Measurements from ENCODE around the gene LRRC3C.

The LRRC3C gene

DNA sequence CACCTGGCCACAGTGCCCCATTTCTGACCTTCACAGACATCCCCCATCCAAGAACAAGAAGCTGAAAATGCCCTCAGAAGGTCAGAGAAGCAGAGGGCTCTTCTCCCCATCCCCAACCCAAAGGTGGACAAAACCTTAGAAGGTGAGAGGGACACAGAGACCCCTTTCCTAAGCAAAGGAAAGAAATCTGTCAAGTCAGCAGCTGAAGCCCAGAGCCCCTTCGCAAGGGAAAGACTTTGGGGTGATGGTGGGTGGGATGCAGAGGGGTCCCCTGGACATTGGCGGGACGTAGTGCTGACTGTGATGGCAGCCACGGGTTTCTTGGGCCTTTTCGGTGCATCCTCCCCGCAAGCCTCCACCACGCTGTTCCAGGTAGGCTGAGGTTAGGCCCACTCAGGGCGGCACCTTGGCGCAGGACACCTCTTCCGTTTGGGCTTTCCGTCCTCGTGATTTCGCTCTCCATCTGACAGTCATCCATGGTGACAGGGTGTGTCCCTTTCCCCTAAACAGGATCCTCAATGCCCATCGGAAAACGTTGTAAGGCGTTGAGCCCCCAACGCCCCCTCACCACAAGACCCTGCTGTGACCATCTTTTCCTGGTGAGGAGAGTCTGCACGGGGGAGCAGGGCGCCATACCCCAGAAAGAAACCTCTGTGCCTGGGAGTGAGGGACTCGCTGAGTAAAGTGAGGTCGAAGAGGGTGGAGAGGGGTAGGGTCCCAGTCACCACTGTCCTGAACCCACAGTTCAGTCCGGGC lies 24.6 kb downstream of the LRRC3C start:
- DNase-seq (ENCODE audit: low read depth): no peak
- H3K4me3 ChIP-seq (ENCODE audit: low read length): peak overlapping the region; percentile 60

DNA sequence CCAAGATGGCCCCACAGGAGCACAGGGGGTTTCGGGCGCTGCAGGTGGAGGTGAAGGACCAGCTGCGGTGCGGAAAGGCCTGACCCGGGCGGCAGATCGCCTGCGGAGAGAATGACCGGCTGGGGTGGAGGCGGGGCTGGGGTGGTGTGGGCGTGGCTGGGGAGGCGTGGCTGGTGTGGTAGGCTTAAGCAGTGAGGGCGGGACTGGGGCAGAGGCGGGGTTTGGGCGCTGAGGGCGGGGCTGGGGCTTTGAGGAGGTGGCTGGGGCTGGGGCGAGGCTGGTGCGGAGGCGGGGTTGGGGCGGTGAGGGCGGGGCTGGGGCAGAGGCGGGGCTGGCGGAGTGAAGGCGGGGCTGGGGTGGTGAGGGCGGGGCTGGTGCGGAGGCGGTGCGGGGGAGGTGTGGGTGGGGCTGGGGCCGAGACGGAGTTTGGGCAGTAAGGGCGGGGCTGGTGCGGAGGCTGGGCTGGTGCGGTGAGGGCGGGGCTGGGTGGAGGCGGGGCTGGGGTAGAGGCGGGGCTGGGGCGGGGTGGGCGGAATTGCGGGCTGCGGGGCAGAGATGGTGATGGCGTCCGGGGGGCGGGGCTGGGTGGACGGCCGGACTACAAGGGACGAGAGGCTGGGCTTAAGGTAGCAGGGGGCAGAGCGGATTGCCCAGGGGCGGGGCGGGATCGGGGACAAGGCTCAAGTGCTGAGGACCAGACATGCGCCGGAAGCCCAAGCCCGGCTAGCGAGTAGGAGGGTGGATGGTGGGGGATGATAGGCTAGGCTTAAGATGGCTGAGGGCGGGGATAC lies 25.3 kb downstream of the LRRC3C start:
- TF ChIP-seq, protein P1, sequence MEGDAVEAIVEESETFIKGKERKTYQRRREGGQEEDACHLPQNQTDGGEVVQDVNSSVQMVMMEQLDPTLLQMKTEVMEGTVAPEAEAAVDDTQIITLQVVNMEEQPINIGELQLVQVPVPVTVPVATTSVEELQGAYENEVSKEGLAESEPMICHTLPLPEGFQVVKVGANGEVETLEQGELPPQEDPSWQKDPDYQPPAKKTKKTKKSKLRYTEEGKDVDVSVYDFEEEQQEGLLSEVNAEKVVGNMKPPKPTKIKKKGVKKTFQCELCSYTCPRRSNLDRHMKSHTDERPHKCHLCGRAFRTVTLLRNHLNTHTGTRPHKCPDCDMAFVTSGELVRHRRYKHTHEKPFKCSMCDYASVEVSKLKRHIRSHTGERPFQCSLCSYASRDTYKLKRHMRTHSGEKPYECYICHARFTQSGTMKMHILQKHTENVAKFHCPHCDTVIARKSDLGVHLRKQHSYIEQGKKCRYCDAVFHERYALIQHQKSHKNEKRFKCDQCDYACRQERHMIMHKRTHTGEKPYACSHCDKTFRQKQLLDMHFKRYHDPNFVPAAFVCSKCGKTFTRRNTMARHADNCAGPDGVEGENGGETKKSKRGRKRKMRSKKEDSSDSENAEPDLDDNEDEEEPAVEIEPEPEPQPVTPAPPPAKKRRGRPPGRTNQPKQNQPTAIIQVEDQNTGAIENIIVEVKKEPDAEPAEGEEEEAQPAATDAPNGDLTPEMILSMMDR (conservative IDR thresholded peaks at IDR 0.05; ENCODE audit: low read length): no peak

More for the DNA sequence above, 24.6 kb downstream of the LRRC3C start:
- TF ChIP-seq, protein P1 (conservative IDR thresholded peaks at IDR 0.05; ENCODE audit: low read length): no peak

DNA sequence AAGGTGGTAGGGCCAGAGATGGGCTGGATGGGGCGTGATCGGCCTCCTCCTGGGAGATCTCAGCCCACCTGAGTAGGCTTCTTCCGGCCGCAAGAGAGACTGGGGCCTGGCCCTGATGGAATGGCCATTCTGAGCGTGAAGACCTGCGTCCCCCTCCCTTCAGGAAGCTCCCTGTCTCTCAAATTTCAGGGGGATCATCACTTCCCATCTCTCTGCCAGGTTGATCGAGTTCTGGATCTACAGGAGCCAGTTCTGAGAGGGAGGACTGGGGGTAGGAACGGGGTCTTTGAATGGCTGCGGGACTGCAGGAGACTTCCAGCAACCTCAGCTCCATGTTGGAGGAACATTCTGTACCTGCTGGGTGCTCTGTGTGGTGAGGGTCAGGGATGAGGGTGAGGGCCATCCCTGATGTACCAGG lies 25.9 kb downstream of the LRRC3C start:
- TF ChIP-seq, protein P1 (conservative IDR thresholded peaks at IDR 0.05; ENCODE audit: low read length): no peak
- no peak for DNase-seq (ENCODE audit: low read depth)
- H3K4me3 ChIP-seq (ENCODE audit: low read length): peak overlapping the region; percentile 53

More for the DNA sequence above, 25.3 kb downstream of the LRRC3C start:
- H3K4me3 ChIP-seq (ENCODE audit: low read length): peak overlapping the region; percentile 60
- peak; percentile 95 for DNase-seq (ENCODE audit: low read depth)

DNA sequence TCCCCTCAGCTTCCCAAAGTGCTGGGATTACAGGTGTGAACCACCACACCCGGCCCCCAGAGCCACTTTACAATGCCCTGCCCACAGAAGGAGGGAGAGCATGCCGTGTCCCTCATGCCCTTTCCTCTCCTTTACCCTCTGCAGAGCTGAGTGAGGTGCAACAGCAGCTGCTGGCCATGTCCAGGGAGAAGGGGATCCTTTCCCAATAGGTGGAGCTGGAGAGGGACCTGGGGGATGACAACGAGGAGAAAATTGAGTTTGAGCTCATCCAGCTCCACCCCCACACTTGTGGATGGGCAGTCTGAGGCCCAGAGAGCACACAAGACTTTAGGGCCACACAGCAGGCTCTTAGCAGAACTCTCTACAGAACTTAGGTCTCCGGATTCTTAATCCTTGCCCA lies 27.3 kb downstream of the LRRC3C start:
- DNase-seq (ENCODE audit: low read depth): no peak
- TF ChIP-seq, protein P1 (conservative IDR thresholded peaks at IDR 0.05; ENCODE audit: low read length): no peak
- no peak overlapping the region for H3K4me3 ChIP-seq (ENCODE audit: low read length)

DNA sequence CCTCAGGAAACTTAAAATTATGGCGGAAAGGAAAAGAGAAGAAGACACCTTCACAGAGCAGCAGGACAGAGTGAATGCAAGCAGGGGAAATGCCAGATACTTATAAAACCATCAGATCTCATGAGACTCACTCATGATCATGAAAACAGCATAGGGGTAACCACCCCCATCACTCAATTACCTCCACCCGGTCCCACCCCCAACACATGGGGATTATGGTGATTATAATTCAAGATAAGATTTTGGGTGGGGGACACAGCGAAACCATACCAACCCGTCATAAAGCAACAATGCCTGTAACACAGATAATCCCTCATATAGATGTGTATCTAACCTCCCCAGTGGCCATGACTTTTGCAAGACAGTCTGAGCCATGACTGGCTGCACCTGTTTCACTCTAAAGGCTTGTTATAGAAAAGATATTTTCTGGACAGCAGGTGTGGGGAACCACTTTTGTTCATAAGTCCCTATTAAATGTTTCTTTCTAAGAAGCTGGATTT lies 28.2 kb downstream of the LRRC3C start:
- no peak overlapping the region for H3K4me3 ChIP-seq (ENCODE audit: low read length)
- TF ChIP-seq, protein P1 (conservative IDR thresholded peaks at IDR 0.05; ENCODE audit: low read length): no peak
- no peak for DNase-seq (ENCODE audit: low read depth)

DNA sequence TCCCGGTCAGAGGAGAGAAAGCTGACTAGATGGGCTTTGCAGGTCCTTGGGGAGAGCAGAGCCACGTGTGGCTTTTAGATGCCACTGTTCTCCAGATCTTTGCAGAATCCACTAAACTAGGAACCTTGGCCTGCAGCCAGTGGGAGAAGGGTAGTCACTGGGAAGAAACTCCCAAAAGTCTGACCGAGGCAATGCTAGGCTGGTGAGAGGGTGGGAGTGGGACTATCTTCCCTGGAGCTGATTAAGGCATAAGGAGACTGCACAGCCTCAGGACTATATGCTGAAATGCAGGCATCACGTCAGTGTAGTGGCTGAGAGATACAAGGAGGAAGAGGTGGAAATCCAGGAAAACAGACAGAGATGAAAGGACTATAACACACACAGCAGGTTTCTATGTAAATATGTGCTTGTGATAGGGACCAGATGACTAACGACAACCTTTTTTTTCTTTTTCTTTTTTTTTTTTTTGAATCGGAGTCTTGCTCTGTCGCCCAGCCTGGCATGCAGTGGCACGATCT lies 33.1 kb downstream of the LRRC3C start:
- DNase-seq (ENCODE audit: low read depth): no peak
- H3K4me3 ChIP-seq (ENCODE audit: low read length): no peak overlapping the region
- TF ChIP-seq, protein P1 (conservative IDR thresholded peaks at IDR 0.05; ENCODE audit: low read length): no peak
